Subcutaneous adipose tissue (tissue), 4 donors: Measurements from ENCODE around the gene DTNB. TPM values are rescaled to one million over a fixed set of nuclear protein-coding genes. Genes with fewer than 3 reads are reported as not detected.

ENCODE experiments used
- total RNA-seq, 4 donors: library from RNA; depleted of rRNA; stranded (reverse); fragments of >200 nt; gene quantifications; one replicate each; pipeline ENCODE4 v1.1.0, GENCODE V29; 2016
- TF ChIP-seq, protein P1 (sequence below): fragments of 450-650 bp; IDR thresholded peaks from one replicate; pipeline ENCODE4 v1.5.1; 2016; ENCODE audit warnings: low read depth, mild to moderate bottlenecking, control low read depth, antibody characterized with exemption, moderate library complexity

DTNB gene
- total RNA-seq, 4 donors from 2014 or later = 4.6 to 11.6 (median 7.3) TPM

DNA sequence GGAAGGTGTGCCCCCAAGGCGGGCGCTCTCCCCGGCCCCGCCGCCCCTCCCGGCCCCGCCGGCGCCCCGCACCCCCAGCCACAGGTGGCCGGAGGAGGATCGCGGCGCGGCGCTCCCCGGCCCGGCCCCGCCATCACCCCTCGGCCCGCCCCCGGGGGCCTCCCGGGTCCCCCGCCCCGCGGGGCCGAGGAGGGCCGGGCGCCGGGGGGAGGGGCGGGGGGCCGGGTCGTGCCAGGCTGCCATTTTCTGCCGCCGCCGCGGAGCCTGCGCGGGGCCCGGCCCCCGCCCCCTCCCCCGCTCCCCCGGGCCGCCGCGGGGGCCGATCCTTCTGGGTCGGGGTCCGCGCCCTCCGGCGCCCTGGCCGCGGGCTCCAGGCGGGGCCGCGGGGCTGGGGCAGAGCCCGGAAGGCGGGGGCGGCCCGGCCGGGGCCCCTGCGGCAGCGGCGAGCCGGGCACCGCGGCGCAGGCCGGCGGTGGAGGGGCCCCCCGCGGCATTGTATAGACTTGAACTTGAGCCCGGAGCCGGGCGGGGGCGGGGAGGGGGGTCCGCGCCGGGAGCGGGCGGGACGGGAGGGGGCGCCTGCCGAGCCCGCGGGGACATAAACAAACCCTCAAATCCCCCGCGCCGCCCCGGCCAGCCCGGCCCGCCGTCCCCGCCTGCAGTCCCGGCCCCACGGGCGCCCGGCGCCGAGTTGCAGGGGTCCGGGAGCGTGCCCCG, 332.2 kb downstream of the DTNB start:
- TF ChIP-seq, protein P1, sequence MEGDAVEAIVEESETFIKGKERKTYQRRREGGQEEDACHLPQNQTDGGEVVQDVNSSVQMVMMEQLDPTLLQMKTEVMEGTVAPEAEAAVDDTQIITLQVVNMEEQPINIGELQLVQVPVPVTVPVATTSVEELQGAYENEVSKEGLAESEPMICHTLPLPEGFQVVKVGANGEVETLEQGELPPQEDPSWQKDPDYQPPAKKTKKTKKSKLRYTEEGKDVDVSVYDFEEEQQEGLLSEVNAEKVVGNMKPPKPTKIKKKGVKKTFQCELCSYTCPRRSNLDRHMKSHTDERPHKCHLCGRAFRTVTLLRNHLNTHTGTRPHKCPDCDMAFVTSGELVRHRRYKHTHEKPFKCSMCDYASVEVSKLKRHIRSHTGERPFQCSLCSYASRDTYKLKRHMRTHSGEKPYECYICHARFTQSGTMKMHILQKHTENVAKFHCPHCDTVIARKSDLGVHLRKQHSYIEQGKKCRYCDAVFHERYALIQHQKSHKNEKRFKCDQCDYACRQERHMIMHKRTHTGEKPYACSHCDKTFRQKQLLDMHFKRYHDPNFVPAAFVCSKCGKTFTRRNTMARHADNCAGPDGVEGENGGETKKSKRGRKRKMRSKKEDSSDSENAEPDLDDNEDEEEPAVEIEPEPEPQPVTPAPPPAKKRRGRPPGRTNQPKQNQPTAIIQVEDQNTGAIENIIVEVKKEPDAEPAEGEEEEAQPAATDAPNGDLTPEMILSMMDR = no peak

DNA sequence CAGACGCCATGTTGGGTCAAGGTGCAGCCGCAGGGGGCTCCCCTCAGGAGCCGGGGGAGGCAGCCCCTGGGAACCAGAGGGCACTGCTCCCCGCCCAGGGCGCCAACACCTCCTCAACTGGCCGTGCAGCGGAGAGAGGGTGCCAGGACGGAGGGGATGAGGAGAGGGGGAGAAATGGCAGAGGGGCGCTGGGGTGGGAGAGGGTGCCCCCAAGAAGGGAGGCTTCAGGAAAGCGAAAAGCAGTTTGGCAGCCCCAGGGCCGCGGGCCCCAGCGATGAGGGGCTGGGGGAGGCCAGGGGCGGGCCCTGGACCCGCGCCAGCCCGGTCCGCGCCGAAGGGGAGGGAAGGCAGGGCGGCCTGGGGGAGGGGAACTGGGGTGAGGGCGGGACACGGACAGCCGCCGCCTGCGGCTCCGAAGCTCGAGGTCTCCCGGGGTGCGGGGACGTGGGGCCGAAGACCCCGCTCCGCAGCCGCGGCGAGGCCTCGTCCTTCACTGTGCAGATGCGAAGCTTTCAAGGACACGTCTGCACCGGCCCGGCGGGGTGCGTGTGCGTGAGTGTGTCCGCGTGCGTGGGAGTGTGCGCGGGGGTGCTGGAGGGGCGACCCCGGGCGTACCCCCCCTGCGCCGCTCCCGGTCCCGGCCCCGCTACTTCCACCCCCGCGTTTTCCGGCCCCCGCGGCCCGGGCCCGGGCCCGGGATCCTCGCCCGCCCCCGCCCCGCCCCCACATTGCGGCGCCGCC, 333.0 kb downstream of the DTNB start:
- TF ChIP-seq, protein P1 = no peak

DNA sequence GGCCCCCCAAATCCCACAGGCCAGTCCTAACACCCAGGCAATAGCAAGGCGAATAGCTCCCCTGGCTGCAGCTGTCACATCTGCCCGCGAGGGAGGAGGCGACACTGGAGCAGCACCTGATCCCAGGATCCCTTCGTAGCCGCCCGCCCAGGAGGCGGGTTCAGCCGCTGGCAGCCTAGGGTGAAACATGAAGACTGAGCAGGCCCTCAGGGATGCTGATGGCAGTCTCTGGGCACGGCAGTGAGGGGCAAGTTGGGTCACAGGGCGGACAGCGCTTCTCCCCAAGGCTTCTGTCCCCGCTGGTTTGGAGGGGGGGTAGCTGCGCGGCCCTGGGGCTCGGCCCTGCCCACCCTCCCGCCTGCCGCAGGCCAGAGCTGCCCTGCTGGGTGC, 333.6 kb downstream of the DTNB start:
- TF ChIP-seq, protein P1 = no peak

GRCh38 chr2:25339211-25339674, 334.1 kb downstream of the DTNB start:
- TF ChIP-seq, protein P1 = no peak

GRCh38 chr2:25338401-25338800, 335.0 kb downstream of the DTNB start:
- TF ChIP-seq, protein P1 = no peak

DNA sequence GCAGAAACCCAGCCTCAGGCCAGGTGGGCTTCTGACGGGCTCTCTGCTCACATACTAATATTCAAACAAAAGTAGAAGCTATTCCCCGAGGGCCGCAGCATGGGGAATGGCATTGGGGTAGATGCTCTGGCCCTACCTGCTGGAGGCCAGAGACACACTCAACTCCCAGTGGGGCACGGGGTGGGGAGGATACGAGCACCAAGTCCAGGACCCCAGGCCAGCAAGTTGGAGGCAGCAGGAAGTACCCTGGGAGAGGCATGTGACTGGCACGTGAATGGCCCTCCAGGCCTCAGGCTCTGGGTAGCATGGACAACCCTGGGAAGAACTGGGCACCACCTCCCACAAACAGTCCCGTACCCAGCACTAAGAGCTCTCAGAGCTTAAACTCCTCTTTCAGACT, 335.5 kb downstream of the DTNB start:
- TF ChIP-seq, protein P1 = no peak

GRCh38 chr2:25337276-25337675, 336.1 kb downstream of the DTNB start:
- TF ChIP-seq, protein P1 = no peak
